Osteocyte (in vitro differentiated cells): ENCODE measurements around the gene PTPN3. TPM values are rescaled to one million over a fixed set of nuclear protein-coding genes. Genes with fewer than 3 reads are reported as not detected.

Source experiments
- DNase-seq: peaks from one replicate; pipeline ENCODE4 v3.0.0; 2021; ENCODE audit warnings: mixed read lengths; ENCODE audit not compliant: unreplicated experiment; ENCODE audit errors: extremely low spot score
- H3K27ac Mint-ChIP-seq: one replicate; pipeline ENCODE4 v1.8.0; 2021; ENCODE audit warnings: mild to moderate bottlenecking, mixed read lengths; ENCODE audit not compliant: unreplicated experiment
- H3K27me3 Mint-ChIP-seq: one replicate; pipeline ENCODE4 v1.8.0; 2021; ENCODE audit warnings: mixed read lengths; ENCODE audit not compliant: unreplicated experiment
- H3K36me3 Mint-ChIP-seq: one replicate; pipeline ENCODE4 v1.8.0; 2021; ENCODE audit warnings: mixed read lengths; ENCODE audit not compliant: unreplicated experiment
- H3K4me1 Mint-ChIP-seq: one replicate; pipeline ENCODE4 v1.8.0; 2021; ENCODE audit warnings: mixed read lengths; ENCODE audit not compliant: unreplicated experiment
- H3K4me3 Mint-ChIP-seq: one replicate; pipeline ENCODE4 v1.8.0; 2021; ENCODE audit warnings: mild to moderate bottlenecking, moderate library complexity, mixed read lengths; ENCODE audit not compliant: unreplicated experiment
- H3K9me3 Mint-ChIP-seq: one replicate; pipeline ENCODE4 v1.8.0; 2021; ENCODE audit warnings: mixed read lengths; ENCODE audit not compliant: unreplicated experiment
- CTCF ChIP-seq: fragments of 200-600 bp; sonication (generic); IDR thresholded peaks from 2 replicates; pipeline ENCODE4 v1.5.0; 2021; ENCODE audit warnings: antibody characterized with exemption, mild to moderate bottlenecking, moderate library complexity
- total RNA-seq: library from RNA; stranded (reverse); gene quantifications from 2 replicates; pipeline ENCODE4 v1.2.1, GENCODE V29; 2021

PTPN3 gene
- total RNA-seq, 1 donor from 2014 or later = 4.7 TPM

DNA sequence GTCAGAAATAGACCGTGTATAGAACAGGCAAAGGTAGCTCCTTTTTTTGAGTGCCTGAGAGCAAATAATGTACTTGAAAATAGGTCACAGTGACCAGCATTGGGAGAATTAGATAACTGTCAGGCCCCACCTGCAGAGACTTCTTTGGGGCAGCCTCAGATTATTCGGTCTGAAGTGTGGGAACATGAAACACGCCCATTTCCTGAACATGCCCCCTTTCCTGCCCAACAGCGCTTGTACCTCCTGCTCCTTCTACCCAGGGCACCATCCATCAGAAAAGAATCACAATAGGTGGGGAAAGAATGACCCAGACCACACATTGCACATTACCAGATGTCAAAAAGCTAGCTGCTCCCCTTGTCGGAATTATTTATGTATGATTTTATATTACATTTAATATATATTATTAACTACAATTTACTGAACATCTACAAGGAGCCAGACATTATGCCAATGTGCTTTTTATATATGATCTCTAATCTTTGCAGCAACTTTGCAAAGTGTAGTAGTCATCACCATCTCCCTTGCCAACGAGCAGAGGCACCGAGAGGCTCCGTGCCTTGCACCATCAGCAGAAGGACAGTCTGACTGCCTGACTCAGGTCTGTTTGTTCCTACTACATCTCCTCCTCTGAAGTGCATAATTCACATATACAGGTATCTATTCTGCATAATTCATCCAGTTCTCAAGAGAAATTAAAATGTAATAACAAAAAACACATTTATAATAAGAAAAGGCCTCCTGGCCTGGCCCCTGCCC lies 39.5 kb downstream of the PTPN3 start:
- no peak for TF ChIP-seq CTCF
- peak; percentile 21 for DNase-seq
- Mint-ChIP-seq H3K4me1 (peaks cover 6% of the 10 kb centered on the region), H3K36me3 (peaks cover 2% of the 10 kb centered on the region), H3K4me3 (no peak overlapping the region), H3K27ac (no peak overlapping the region), H3K27me3 (no peaks in the 10 kb centered on the region), H3K9me3 (no peaks in the 10 kb centered on the region)

DNA sequence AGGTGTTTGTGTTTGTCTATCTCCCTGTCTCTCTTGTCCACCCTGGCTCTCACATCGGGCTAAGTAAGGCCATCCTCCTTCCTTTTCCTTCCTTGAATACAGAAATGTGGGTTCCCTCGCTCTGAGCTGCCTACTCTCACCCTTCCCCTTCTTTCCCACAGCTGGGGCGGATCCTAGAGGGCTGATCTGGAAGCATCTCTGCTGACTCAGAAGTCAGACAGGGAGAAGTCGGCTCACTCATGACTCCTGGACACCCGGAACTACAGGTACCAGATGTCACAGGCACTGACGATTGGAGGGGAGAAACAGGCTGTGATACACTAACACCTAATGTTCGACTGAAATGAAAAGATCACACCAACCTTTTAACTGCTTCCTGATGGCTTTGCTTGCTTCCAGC lies 41.3 kb downstream of the PTPN3 start:
- Mint-ChIP-seq H3K9me3 (no peaks in the 10 kb centered on the region), H3K27ac (no peak overlapping the region), H3K27me3 (no peaks in the 10 kb centered on the region), H3K36me3 (peaks cover 2% of the 10 kb centered on the region), H3K4me3 (no peak overlapping the region), H3K4me1 (peaks cover 17% of the 10 kb centered on the region)
- TF ChIP-seq CTCF = no peak
- peak; percentile 48 for DNase-seq

- TF ChIP-seq CTCF = no peak
- Mint-ChIP-seq H3K27me3 (no peaks in the 10 kb centered on the region), H3K9me3 (no peaks in the 10 kb centered on the region), H3K4me3 (no peak overlapping the region), H3K27ac (no peak overlapping the region), H3K36me3 (peaks cover 2% of the 10 kb centered on the region), H3K4me1 (peaks cover 17% of the 10 kb centered on the region)
- no peak for DNase-seq
Observed at GRCh38 chr9:109455861-109456260, 42.2 kb downstream of the PTPN3 start.

DNA sequence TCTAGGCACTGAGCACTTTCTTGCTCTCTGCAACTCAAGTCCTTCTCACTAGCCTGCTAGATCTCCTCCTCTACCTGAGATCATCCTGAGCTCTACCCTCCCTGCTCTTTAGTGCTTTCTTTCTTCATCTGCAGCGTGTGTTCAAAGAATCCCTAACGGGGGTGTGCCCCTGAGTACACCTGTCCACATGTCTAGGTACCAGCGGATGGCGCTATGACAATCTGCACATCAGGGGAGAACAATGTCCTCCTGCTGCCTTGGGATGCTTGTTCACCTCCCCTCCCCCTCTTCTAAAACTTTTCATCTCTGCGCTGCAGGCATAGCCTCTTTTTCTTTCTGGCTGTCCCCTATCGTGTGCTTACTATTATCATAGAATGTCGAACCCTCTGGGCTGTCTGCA lies 42.7 kb downstream of the PTPN3 start:
- Mint-ChIP-seq H3K36me3 (peaks cover 4% of the 10 kb centered on the region), H3K27ac (no peak overlapping the region)

More for the DNA sequence above, 42.7 kb downstream of the PTPN3 start:
- DNase-seq = no peak
- Mint-ChIP-seq H3K4me3 (no peak overlapping the region), H3K4me1 (peaks cover 17% of the 10 kb centered on the region), H3K9me3 (no peaks in the 10 kb centered on the region), H3K27me3 (no peaks in the 10 kb centered on the region)
- no peak for TF ChIP-seq CTCF
